Mammary epithelial cell (primary cell): ENCODE results near the gene TTC39C.

Source experiments
- EZH2 ChIP-seq: IDR thresholded peaks from 2 replicates; pipeline ENCODE4 v1.6.1; 2012; ENCODE audit warnings: low read length, inconsistent platforms, borderline replicate concordance
- TF ChIP-seq, protein P1 (sequence below), 2 donors: IDR thresholded peaks in 1 of 2; conservative IDR thresholded peaks in 1 of 2; 2 replicates each; pipeline ENCODE4 v1.5.1; 2011 to 2012; ENCODE audit warnings: inconsistent platforms in 2 of 2, low read length in 2 of 2, mild to moderate bottlenecking in 2 of 2, control low read depth in 1 of 2, low read depth in 1 of 2; ENCODE audit not compliant: insufficient read depth in 1 of 2; ENCODE audit errors: extremely low read depth in 1 of 2

DNA sequence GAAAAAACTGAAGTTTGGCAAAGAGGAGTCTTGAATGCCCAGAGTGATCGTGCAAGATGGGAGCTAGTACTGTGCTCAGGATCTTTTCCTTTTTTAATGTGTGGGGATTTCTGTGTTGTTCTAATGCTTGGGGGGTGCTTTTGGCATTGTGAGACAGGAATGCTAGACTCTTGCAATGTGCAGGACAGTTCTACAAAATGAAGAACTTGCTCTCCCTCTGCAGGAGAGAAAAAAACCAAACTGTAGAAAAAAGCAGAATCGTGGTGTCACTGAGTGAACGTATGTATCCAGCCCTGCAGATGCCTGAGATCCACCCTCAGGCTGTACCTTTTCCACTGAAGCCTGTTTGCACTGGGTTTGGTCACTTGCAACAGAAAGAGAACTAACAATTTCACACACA lies 12.1 kb upstream of the TTC39C start:
- TF ChIP-seq EZH2 = no peak
- TF ChIP-seq, protein P1, sequence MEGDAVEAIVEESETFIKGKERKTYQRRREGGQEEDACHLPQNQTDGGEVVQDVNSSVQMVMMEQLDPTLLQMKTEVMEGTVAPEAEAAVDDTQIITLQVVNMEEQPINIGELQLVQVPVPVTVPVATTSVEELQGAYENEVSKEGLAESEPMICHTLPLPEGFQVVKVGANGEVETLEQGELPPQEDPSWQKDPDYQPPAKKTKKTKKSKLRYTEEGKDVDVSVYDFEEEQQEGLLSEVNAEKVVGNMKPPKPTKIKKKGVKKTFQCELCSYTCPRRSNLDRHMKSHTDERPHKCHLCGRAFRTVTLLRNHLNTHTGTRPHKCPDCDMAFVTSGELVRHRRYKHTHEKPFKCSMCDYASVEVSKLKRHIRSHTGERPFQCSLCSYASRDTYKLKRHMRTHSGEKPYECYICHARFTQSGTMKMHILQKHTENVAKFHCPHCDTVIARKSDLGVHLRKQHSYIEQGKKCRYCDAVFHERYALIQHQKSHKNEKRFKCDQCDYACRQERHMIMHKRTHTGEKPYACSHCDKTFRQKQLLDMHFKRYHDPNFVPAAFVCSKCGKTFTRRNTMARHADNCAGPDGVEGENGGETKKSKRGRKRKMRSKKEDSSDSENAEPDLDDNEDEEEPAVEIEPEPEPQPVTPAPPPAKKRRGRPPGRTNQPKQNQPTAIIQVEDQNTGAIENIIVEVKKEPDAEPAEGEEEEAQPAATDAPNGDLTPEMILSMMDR (conservative IDR thresholded peaks at IDR 0.05 in 1 of 2, IDR thresholded peaks at IDR 0.05 in 1 of 2; ENCODE audit: extremely low read depth in 1 of 2, insufficient read depth in 1 of 2, low read depth in 1 of 2, low read length in 2 of 2) = no peak
